ENCODE results near the gene NDEL1. TPM values are rescaled to one million over a fixed set of nuclear protein-coding genes. Genes with fewer than 3 reads are reported as not detected.

The NDEL1 gene
- total RNA-seq, 1 experiment from 2014 or later: 78.4 TPM

GRCh38 chr17:8503368-8503767 lies 67.7 kb downstream of the NDEL1 start:
- ChIA-PET POLR2A (ENCODE audit: unreplicated experiment) (no interaction called here), CTCF (no interaction called here)
- no peaks in the 10 kb centered on the region for H3F3A ChIP-seq (ENCODE audit: insufficient read depth, low read depth)
- H3K4me3 ChIP-seq: no peak overlapping the region
- intact Hi-C loops (cut with micrococcal nuclease; ENCODE audit: unreplicated experiment): no loop called here
- no peak overlapping the region for H3K4me2 ChIP-seq
- BruUV-seq (replicated peaks): no TSS peak
- no peak overlapping the region for H3K27ac ChIP-seq
- no peak overlapping the region for H2AFZ ChIP-seq
- no peaks in the 10 kb centered on the region for H3K79me2 ChIP-seq (ENCODE audit: low read depth)
- H3K9me2 ChIP-seq (ENCODE audit: insufficient read depth): no peaks in the 10 kb centered on the region
- peaks cover 5% of the 10 kb centered on the region; the same call in 1 of the 2 replicates for H3K27me3 ChIP-seq (ENCODE audit: insufficient read depth, low read depth)
- H3K36me3 ChIP-seq (ENCODE audit: low read depth): no peaks in the 10 kb centered on the region
- H3K4me1 ChIP-seq (replicated peaks; ENCODE audit: insufficient read depth): no peaks in the 10 kb centered on the region
- no peaks in the 10 kb centered on the region for H4K20me1 ChIP-seq (ENCODE audit: insufficient read depth)
- H3K9me3 ChIP-seq (ENCODE audit: insufficient read depth, low read depth): no peaks in the 10 kb centered on the region
- no peak for TF ChIP-seq CTCF (conservative IDR thresholded peaks at IDR 0.05)
- no peak for DNase-seq

- Histone ChIP-seq H3K9me3 (ENCODE audit: insufficient read depth, low read depth) (no peaks in the 10 kb centered on the region), H3K4me2 (no peak overlapping the region), H3F3A (ENCODE audit: insufficient read depth, low read depth) (no peaks in the 10 kb centered on the region), H3K36me3 (ENCODE audit: low read depth) (no peaks in the 10 kb centered on the region), H3K9me2 (ENCODE audit: insufficient read depth) (no peaks in the 10 kb centered on the region), H4K20me1 (ENCODE audit: insufficient read depth) (no peaks in the 10 kb centered on the region), H3K4me1 (replicated peaks; ENCODE audit: insufficient read depth) (no peaks in the 10 kb centered on the region), H3K4me3 (no peak overlapping the region), H3K27ac (no peak overlapping the region), H3K79me2 (ENCODE audit: low read depth) (no peaks in the 10 kb centered on the region), H2AFZ (no peak overlapping the region), H3K27me3 (ENCODE audit: insufficient read depth, low read depth) (peaks cover 5% of the 10 kb centered on the region; the same call in 1 of the 2 replicates)
- ChIA-PET POLR2A (ENCODE audit: unreplicated experiment) (no interaction called here), CTCF (no interaction called here)
- TF ChIP-seq CTCF (conservative IDR thresholded peaks at IDR 0.05): no peak
- TF ChIP-seq EZH2 (IDR thresholded peaks at IDR 0.05; ENCODE audit: low read depth): no peak
- DNase-seq: no peak
- intact Hi-C loops (cut with micrococcal nuclease; ENCODE audit: unreplicated experiment): no loop called here
- no TSS peak for BruUV-seq (replicated peaks)
These were observed 68.1 kb downstream of the NDEL1 start for GRCh38 chr17:8503807-8504206.

DNA sequence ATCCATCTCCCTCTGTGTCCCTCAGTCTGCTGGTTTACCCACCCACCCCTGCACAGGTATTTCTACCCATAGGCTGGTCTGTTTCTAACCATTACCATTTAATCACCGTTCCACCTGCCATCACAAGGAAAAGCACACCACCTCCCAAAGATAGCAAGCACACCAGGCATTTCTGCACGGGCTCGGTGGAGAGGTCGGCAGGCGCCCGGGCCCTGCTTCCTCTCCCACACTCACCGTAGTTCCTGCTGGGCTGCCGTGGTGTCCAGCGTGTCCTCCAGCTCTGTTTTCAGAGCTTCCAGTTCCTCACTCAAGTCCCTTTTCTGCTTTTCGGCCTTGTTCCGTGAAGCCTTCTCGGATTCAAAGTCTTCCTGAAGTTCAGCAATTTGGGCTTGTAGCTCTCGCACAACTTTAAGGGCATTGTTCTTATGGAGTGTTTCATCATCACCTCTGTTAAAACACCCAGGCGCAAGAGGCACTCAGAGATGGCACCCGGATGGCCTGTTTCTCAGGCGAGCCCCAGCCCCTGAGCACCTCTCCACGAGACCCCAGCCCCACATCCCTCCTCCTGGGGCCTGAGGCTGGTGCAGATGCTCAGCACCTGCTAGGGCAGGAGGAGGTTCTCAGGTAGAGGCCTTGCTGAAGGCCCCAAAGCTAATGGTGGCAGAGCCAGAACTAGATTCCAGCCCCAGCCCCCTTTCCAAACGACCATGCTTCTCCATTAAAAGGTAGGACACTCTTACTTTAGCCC lies 69.0 kb downstream of the NDEL1 start:
- no peak overlapping the region for H3K4me3 ChIP-seq
- POLR2A ChIA-PET (ENCODE audit: unreplicated experiment): no interaction called here
- H3K9me3 ChIP-seq (ENCODE audit: insufficient read depth, low read depth): no peaks in the 10 kb centered on the region
- H3K79me2 ChIP-seq (ENCODE audit: low read depth): no peaks in the 10 kb centered on the region
- H2AFZ ChIP-seq: no peak overlapping the region
- H3K27ac ChIP-seq: no peak overlapping the region
- H3K36me3 ChIP-seq (ENCODE audit: low read depth): no peaks in the 10 kb centered on the region
- no peaks in the 10 kb centered on the region for H3K4me1 ChIP-seq (replicated peaks; ENCODE audit: insufficient read depth)
- TF ChIP-seq CTCF (conservative IDR thresholded peaks at IDR 0.05) (no peak), EZH2 (IDR thresholded peaks at IDR 0.05; ENCODE audit: low read depth) (no peak)
- H3K27me3 ChIP-seq (ENCODE audit: insufficient read depth, low read depth): peaks cover 5% of the 10 kb centered on the region; the same call in 1 of the 2 replicates
- no peaks in the 10 kb centered on the region for H4K20me1 ChIP-seq (ENCODE audit: insufficient read depth)
- no peaks in the 10 kb centered on the region for H3K9me2 ChIP-seq (ENCODE audit: insufficient read depth)
- no TSS peak for BruUV-seq (replicated peaks)
- H3K4me2 ChIP-seq: no peak overlapping the region
- no peaks in the 10 kb centered on the region for H3F3A ChIP-seq (ENCODE audit: insufficient read depth, low read depth)
- CTCF ChIA-PET: no interaction called here
- DNase-seq: no peak
- intact Hi-C loops (cut with micrococcal nuclease; ENCODE audit: unreplicated experiment): no loop called here
